ENCODE data around the gene RAD9A.
A peak's percentile ranks its signal among the peaks of the same experiment; 100 is the strongest.
"Not testable (repeated sequence)": the region's sequence is repeated elsewhere in the genome, so short reads cannot be mapped to it uniquely, and the experiment has no call there.

Gene RAD9A

DNA sequence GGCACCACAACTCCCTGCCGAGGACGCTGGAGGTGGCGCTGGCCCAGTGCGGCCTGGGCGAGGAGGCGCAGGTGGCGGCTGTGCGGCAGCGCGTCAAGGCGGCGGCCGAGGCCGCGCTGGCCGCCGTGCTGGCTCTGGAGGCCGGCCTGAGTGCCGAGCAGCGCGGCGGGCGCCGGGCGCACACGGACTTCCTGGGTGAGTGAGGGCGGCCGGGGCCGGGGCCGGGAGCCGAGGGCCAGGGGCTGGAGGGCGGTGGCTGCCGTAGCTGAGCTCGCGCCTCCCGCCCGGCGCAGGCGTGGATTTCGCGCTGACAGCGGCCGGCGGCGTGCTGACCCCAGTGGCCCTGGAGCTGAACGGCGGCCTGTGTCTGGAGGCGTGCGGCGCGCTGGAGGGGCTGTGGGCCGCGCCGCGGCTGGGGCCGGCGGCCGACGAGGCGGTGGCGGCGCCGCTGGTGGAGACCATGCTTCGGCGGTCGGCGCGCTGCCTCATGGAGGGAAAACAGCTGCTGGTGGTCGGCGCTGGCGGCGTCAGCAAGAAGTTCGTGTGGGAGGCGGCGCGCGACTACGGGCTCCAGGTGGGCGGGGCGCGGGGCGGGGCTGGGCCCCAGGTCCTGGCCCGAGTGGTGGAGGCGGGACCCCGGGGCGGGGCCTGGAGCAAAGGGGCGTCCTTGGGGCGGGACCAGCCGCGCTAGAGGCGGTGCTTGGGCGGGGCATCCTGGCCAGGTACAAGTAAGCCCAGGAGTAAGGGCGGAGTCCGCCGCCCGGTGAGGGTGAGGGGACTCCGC lies 29.1 kb downstream of the RAD9A start:
- TF ChIP-seq, protein P1, sequence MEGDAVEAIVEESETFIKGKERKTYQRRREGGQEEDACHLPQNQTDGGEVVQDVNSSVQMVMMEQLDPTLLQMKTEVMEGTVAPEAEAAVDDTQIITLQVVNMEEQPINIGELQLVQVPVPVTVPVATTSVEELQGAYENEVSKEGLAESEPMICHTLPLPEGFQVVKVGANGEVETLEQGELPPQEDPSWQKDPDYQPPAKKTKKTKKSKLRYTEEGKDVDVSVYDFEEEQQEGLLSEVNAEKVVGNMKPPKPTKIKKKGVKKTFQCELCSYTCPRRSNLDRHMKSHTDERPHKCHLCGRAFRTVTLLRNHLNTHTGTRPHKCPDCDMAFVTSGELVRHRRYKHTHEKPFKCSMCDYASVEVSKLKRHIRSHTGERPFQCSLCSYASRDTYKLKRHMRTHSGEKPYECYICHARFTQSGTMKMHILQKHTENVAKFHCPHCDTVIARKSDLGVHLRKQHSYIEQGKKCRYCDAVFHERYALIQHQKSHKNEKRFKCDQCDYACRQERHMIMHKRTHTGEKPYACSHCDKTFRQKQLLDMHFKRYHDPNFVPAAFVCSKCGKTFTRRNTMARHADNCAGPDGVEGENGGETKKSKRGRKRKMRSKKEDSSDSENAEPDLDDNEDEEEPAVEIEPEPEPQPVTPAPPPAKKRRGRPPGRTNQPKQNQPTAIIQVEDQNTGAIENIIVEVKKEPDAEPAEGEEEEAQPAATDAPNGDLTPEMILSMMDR (IDR thresholded peaks at IDR 0.05; ENCODE audit: low read depth, low read length, missing control alignments), result no peak
- peak; percentile 45 for DNase-seq (ENCODE audit: extremely low read depth, low read depth)
- peak overlapping the region; percentile 31 for H3K4me3 ChIP-seq (replicated peaks; ENCODE audit: low read depth, low read length)

DNA sequence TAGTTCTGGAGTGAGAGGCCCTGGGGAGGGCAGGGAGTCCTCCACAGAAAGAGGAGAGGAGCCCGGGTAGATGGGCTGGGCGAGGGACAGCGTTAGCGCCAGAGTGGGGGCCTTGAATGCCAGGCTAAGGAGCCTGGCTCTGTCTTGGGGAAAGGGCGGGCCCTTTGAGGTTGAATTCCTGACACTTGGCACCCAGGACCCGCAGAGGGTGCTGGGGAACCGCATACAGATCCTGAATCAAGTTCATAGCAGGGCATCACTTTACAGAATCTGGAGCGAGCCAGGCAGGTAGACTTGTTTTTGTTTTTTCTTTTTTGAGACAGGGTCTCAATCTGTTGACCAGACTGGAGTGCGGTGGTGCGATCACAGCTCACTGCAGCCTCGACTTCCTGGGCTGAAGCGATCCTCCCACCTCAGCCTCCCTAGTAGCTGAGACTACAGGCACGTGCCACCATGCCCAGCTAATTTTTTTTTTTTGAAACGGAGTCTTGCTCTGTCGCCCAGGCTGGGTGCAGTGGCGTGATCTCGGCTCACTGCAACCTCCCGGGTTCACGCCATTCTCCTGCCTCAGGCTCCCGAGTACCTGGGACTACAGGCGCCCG lies 29.7 kb downstream of the RAD9A start:
- peak overlapping the region; percentile 31 for H3K4me3 ChIP-seq (replicated peaks; ENCODE audit: low read depth, low read length)
- DNase-seq (ENCODE audit: extremely low read depth, low read depth), result no peak
- TF ChIP-seq, protein P1 (IDR thresholded peaks at IDR 0.05; ENCODE audit: low read depth, low read length, missing control alignments), result no peak

DNA sequence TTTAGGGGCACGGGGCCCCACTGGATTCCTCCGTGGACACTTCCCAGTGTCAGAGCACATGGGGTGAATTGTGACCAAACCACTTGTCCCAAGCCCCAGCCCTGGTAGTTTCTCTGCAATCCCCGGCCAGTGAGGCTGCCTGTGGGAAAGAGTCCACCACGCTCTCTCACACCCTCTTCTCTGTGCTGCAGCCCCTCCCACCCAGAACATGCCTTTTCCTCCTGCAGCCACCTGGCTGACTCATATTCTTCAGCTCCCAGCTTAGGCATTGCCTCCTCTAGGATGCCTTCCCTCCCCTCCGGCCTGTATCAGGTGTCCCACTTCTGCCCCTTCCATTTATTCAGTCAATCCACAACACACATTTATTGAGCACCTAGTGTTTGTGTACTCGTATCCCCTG lies 31.1 kb downstream of the RAD9A start:
- no peak for DNase-seq (ENCODE audit: extremely low read depth, low read depth)
- TF ChIP-seq, protein P1 (IDR thresholded peaks at IDR 0.05; ENCODE audit: low read depth, low read length, missing control alignments), result no peak
- no peak overlapping the region for H3K4me3 ChIP-seq (replicated peaks; ENCODE audit: low read depth, low read length)

DNA sequence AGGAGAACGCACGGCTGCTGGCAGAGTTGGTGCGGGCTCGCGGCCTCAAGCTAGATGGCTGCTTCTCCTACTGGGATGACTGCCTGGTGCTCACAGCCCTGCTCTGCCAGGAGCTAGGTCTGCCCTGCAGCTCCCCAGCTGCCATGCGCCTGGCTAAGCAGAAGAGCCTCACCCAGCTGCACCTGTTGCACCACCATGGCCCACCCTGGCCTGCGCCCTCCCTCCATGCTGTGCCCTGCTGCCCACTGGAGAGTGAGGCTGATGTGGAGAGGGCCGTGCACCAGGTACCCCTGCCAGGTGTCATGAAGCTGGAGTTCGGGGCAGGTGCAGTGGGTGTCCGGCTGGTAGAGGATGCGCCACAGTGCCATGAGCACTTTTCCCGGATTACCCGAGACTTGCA lies 31.7 kb downstream of the RAD9A start:
- no peak for DNase-seq (ENCODE audit: extremely low read depth, low read depth)
- H3K4me3 ChIP-seq (replicated peaks; ENCODE audit: low read depth, low read length), result no peak overlapping the region
- TF ChIP-seq, protein P1 (IDR thresholded peaks at IDR 0.05; ENCODE audit: low read depth, low read length, missing control alignments), result no peak

DNA sequence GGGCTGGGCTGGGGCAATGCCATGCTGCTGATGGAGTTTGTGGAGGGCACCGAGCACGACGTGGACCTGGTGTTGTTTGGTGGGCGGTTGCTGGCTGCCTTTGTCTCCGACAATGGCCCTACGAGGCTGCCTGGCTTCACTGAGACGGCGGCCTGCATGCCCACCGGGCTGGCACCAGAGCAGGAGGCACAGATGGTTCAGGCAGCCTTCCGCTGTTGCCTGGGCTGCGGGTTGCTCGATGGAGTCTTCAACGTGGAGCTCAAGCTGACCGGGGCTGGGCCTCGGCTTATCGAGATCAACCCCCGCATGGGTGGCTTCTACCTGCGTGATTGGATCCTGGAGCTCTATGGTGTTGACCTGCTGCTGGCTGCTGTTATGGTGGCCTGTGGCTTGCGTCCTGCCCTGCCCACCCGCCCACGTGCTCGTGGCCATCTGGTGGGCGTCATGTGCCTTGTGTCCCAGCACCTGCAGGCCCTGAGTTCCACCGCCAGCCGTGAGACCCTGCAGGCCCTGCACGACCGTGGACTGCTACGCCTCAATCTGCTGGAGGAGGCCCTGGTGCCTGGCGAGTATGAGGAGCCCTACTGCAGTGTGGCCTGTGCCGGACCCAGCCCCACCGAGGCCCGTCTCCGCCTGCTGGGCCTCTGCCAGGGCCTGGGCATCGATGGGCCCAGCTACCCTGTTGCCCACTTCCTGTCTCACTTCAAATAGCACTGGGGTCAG lies 32.3 kb downstream of the RAD9A start:
- TF ChIP-seq, protein P1 (IDR thresholded peaks at IDR 0.05; ENCODE audit: low read depth, low read length, missing control alignments), result no peak
- DNase-seq (ENCODE audit: extremely low read depth, low read depth), result no peak
- H3K4me3 ChIP-seq (replicated peaks; ENCODE audit: low read depth, low read length), result no peak overlapping the region

DNA sequence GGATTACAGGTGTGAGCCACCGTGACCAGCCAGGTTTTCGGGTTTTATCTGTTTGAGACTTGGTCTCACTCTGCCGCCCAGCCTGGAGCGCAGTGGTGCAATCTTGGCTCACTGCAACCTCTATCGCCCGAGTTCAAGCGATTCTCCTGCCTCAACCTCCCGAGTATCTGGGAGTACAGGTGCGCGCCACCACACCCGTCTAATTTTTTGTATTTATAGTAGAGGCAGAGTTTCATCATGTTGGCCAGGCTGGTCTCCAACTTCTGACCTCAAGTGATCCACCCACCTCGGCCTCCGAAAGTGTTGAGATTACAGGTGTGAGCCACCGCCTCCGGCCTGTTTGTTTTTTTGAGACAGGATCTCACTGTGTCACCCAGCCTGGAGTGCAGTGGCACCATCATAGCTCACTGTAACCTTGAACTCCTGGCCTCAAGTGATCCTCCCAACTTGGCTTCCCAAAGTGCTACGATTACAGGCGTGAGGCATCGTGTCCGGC lies 35.6 kb downstream of the RAD9A start:
- H3K4me3 ChIP-seq (replicated peaks; ENCODE audit: low read depth, low read length), result peak overlapping the region; percentile 66
- DNase-seq (ENCODE audit: extremely low read depth, low read depth), result not testable (repeated sequence)

Data from HFF-Myc (cell line).